SW 1271 (cell line): ENCODE data around the gene DONSON.

ENCODE experiments used
- DNase-seq, 2 experiments: peaks; one replicate each; lab custom pipeline; 2025; lab: John Stamatoyannopoulos, UW

DONSON gene

DNA sequence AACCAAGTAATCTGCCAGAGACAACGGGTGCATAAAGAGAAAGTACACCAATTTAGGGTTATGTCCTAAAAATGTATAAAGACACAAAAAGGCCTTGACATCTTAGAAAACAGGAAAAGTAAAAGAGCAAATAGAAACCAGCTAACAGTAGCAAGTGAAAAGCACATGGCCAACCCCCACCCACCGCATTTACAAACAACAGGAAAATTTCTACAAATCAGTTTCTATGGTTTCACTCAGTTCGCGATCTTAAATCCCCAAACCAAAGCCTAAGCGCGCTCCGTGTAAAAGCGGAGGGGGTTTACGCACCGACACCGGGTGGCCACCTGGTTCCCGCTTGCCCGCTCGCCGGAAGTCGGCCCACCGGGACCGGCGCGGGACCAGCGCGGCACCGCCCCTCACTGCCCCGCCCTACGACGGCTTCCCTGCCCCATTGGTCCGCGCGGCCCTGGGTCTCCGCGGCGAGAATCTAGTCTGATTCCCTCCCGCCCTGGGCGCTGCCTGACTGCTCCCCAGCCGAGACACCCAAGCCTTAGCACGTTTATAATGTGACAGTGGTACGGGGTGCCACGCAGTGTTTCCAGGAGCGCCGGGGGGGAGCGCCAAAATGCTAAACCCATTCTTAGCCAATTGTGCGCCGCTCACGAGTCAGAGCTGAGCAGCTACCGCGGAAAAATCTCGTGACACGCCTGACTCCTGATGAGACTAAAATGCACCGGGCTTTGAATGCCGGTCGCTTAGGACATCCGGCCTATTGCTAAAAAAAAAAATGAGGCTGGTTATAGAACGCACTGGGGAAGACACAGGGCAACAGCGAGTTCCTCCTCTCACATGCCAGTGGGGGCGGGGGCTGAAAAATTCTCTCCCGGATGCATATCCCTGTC is 46.5 kb downstream of the DONSON start, which contains the start of gene GART:
GART (minus strand) TSS at position 362 of the 884 bp plus-strand sequence. CDS start 2,802 bp downstream, outside the sequence.
- DNase-seq = peak; percentile 27 to 55

DNA sequence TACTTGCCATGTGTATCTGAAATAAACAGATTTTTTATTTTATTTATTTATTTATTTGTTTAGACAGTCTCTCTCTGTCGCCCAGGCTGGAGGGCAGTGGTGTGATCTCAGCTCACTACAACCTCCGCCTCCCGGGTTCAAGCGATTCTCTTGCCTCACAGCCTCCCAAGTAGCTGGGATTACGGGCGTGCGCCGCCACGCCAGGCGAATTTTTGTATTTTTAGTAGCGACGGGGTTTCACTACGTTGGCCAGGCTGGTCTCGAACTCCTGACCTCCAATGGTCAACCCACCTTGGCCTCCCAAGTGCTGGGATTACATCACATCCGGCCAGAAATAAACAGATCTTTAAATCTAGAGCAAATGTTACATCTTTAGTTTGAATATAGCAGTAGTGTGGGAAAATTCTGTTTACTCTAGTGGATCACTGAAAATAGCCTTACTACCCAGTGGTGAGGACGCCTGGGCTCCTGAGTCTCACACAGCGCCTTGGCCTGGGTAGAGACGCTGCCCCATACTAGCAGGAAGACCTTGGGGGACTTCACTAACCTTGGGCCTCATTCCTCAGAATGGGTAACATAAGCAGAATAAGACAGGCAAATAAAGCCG is 47.3 kb downstream of the DONSON start:
- DNase-seq = peak; percentile 13 to 47

DNA sequence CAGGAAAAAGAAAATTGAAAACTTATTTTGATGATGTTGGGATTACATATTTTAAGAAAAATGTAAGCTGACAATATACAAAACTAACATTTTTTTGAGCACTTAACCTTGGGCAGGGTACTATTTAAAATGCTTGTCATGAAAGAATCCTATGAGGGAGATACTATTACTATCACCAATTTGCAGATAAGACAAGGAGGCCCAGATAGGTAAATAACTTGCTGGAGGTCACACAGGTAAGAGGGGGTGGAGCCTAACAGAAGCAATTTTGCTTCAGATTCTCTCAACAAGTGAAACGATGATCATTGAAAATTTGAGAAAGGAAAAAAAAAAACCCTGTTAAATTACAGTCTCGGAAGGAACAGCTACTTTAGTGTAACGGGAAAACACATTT is 47.8 kb downstream of the DONSON start:
- no peak for DNase-seq

DNA sequence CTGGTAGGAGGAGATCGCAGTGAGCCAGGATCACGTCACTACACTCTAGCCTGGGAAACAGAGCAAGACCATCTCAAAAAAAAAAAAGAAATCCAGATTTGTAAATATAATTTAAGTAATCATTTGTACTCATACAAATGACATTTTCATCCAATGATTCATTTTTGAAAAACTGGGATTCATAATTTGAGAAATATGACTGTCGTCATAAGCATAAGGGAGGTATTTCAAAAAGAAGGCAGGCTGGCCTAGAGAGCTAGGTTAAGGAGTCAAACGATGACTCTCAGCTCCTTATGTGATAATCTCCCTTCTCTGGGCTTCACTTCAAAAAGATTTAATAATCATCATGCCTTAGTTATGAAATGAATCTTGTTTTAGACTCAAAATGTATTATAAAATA is 48.9 kb downstream of the DONSON start:
- no peak for DNase-seq

DNA sequence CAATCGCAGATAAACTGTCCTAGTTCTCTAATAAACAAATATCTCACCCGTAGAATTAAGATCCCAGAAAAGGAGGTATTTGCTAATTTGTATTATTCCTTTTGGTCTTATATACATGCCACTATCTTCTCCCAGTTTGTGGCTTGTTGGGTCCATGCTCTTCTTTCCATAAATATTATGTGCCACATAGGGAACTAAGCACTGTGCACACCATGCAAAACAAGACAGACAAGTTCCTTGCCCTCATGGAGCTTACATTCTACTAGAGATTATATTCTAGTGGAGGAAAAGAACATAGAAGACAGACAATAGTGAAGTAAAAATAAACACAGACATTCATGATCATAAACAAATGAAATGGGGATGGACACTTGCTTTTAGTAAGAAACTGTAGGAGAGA is 51.3 kb downstream of the DONSON start:
- DNase-seq = no peak

DNA sequence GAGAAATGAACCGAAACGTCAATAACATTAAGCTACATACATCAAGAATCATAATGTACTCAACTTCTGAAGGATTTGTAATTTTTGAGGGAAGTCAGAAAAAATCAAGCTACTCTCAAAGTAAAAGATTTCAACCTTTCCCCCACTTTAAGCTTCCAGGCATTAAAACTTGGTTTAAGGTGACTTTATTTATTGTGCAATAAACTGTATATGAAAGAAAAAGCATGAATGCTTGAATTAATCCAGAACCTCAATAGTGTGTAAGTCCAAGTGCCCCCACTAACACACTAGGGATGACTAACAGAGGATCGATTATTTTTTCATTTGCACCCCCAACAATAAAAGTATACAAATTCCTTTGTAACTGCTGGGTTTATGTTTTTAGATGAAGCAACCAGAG is 57.5 kb downstream of the DONSON start:
- DNase-seq = no peak
